Heart left ventricle (tissue), 13 donors: ENCODE measurements around the gene TRIM59.

ENCODE experiments used
- POLR2A ChIP-seq, 2 donors: fragments of 450-650 bp; IDR thresholded peaks; one replicate each; pipeline ENCODE4 v1.6.1; 2017; ENCODE audit warnings: antibody characterized with exemption in 2 of 2, mild to moderate bottlenecking in 2 of 2, moderate library complexity in 2 of 2
- TF ChIP-seq, protein P1 (sequence below), 12 donors: fragments of 200-600 bp; sonication (generic) in 4 of 12; IDR thresholded peaks; one replicate each; pipeline versions ENCODE4 v1.5.0 to v1.8.0; 2018 to 2022; ENCODE audit warnings: antibody characterized with exemption in 12 of 12, mild to moderate bottlenecking in 5 of 12
- donor health status: ischemic (EF 13 %, LVEDD 7.1; RV severe dilation, severe dysfunction).
- donor health status: DM: no; HTN: yes; CAD: no.
- donor health status: DM: no; HTN: no; CAD: no.
- donor health status: ischemic (EF 25% LVEDD 6.9; RV normal size, moderate dysfunction).
- donor health status: ischemic (EF 25% LVEDD 5.7; RV mildly dilated, moderate dysfunction).
- donor health status: ischemic (EF 35%, LVEDD 5.7; RV mildly dilated, moderate dysfunction).
- donor health status: nonischemic (EF 11% LVEDD 7.7; RV severe dilation, severe dysfunction).
- donor health status: DM: yes; HTN: yes; CAD: no.
- donor health status: PGD.
- donor health status: ischemic (EF 29% LVEDD 5.4; RV normal size, mild dysfunction).
- donor health status: nonischemic (EF 23%, LVEDD 6.1; RV moderate dilation, normal function).

DNA sequence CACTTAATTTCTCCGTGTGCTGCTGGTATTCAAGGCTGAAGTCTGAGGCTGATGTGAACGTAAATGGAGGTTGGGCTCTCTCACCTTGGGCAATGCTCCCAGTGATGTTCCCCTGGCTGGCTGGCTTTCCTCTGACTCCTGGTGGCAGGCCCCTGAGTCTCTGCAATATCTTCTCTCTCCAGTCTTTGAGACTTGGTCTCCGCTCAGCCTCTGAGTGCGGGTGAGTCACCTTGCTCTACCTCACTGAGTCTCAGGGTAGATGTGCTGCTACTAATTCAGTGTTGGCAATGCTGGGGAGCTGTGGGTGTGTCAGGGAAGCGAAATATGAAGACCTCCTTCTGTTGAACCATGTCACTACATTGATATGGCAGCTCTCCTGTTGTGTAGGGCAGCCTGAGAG is 31.3 kb upstream of the TRIM59 start:
- TF ChIP-seq, protein P1, sequence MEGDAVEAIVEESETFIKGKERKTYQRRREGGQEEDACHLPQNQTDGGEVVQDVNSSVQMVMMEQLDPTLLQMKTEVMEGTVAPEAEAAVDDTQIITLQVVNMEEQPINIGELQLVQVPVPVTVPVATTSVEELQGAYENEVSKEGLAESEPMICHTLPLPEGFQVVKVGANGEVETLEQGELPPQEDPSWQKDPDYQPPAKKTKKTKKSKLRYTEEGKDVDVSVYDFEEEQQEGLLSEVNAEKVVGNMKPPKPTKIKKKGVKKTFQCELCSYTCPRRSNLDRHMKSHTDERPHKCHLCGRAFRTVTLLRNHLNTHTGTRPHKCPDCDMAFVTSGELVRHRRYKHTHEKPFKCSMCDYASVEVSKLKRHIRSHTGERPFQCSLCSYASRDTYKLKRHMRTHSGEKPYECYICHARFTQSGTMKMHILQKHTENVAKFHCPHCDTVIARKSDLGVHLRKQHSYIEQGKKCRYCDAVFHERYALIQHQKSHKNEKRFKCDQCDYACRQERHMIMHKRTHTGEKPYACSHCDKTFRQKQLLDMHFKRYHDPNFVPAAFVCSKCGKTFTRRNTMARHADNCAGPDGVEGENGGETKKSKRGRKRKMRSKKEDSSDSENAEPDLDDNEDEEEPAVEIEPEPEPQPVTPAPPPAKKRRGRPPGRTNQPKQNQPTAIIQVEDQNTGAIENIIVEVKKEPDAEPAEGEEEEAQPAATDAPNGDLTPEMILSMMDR (IDR thresholded peaks at IDR 0.05): no peak
- no peak for TF ChIP-seq POLR2A (IDR thresholded peaks at IDR 0.05)
